ENCODE measurements around the gene RALGDS. TPM values are rescaled to one million over a fixed set of nuclear protein-coding genes. Genes with fewer than 3 reads are reported as not detected.
"Not testable (repeated sequence)": the region's sequence is repeated elsewhere in the genome, so short reads cannot be mapped to it uniquely, and the experiment has no call there.

RALGDS gene
- total RNA-seq, 2 donors from 2014 or later: 27.8 to 64.6 TPM

GRCh38 chr9:133061764-133062145 is 59.3 kb downstream of the RALGDS start, which contains the start of gene CEL:
Gene CEL (plus strand): TSS chr9:133061981. CDS start chr9:133062003, 22 bp downstream.
- H3K27me3 ChIP-seq; H3K36me3 ChIP-seq (replicated peaks in 1 of 2; ENCODE audit: insufficient read depth in 1 of 2, low read depth in 2 of 2); H3K9me3 ChIP-seq; intact Hi-C loops (cut with DNase I): not testable (repeated sequence)
- peaks cover 53% of the 10 kb centered on the region for H3K4me1 ChIP-seq
- TF ChIP-seq POLR2A (IDR thresholded peaks at IDR 0.05): peak; percentile 22 to 68 (median 27)
- peak within 1 kb of the TSS; percentile 93 to 98 (median 98) for H3K27ac ChIP-seq
- peak within 1 kb of the TSS; percentile 25 to 43 for H3K4me3 ChIP-seq
- WGBS, 2 donors: 38% methylated on average over 4 of the region's 9 CpGs; no CpG with 5 or more reads in 1 of the 2 donors
- peak; percentile 94 to 99 (median 95) for DNase-seq
- ATAC-seq: peak; percentile 76

- WGBS, 2 donors: 13 to 41% methylated on average over 12 to 14 of the region's 14 CpGs
- H3K36me3 ChIP-seq (replicated peaks in 1 of 2; ENCODE audit: insufficient read depth in 1 of 2, low read depth in 2 of 2): not testable (repeated sequence)
Measured at GRCh38 chr9:133061019-133061763, 59.8 kb downstream of the RALGDS start.

DNA sequence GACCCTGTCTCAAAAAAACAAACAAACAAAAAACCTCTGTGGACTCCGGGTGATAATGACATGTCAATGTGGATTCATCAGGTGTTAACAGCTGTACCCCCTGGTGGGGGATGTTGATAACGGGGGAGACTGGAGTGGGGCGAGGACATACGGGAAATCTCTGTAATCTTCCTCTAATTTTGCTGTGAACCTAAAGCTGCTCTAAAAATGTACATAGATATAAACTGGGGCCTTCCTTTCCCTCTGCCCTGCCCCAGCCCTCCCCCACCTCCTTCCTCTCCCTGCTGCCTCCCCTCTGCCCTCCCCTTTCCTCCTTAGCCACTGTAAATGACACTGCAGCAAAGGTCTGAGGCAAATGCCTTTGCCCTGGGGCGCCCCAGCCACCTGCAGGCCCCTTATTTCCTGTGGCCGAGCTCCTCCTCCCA is 60.6 kb downstream of the RALGDS start:
- Histone ChIP-seq H3K4me1 (peaks cover 65% of the 10 kb centered on the region), H3K4me3 (no peak overlapping the region), H3K27me3 (no peaks in the 10 kb centered on the region), H3K27ac (peak overlapping the region; percentile 58 to 98 (median 95)), H3K9me3 (no peaks in the 10 kb centered on the region), H3K36me3 (replicated peaks in 1 of 2; ENCODE audit: insufficient read depth in 1 of 2, low read depth in 2 of 2) (peaks cover 0 to 4% of the 10 kb centered on the region in 2 donors)
- 28 to 36% methylated on average over 5 to 6 of the region's 6 CpGs for WGBS, 2 donors
- ATAC-seq (no peak), DNase-seq (no peak)
- intact Hi-C loops (cut with DNase I): no loop called here
- TF ChIP-seq, protein P1, sequence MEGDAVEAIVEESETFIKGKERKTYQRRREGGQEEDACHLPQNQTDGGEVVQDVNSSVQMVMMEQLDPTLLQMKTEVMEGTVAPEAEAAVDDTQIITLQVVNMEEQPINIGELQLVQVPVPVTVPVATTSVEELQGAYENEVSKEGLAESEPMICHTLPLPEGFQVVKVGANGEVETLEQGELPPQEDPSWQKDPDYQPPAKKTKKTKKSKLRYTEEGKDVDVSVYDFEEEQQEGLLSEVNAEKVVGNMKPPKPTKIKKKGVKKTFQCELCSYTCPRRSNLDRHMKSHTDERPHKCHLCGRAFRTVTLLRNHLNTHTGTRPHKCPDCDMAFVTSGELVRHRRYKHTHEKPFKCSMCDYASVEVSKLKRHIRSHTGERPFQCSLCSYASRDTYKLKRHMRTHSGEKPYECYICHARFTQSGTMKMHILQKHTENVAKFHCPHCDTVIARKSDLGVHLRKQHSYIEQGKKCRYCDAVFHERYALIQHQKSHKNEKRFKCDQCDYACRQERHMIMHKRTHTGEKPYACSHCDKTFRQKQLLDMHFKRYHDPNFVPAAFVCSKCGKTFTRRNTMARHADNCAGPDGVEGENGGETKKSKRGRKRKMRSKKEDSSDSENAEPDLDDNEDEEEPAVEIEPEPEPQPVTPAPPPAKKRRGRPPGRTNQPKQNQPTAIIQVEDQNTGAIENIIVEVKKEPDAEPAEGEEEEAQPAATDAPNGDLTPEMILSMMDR (IDR thresholded peaks at IDR 0.05): no peak
- no peak for TF ChIP-seq POLR2A (IDR thresholded peaks at IDR 0.05)

More at GRCh38 chr9:133061019-133061763, 59.8 kb downstream of the RALGDS start:
- TF ChIP-seq POLR2A (IDR thresholded peaks at IDR 0.05): peak; percentile 6 to 54 (median 53)
- intact Hi-C loops (cut with DNase I); H3K9me3 ChIP-seq; H3K27me3 ChIP-seq; H3K4me3 ChIP-seq: not testable (repeated sequence)
- Histone ChIP-seq H3K27ac (peak overlapping the region; percentile 93 to 98 (median 98)), H3K4me1 (peaks cover 58% of the 10 kb centered on the region)
- ATAC-seq (peak; percentile 45), DNase-seq (peak; percentile 73 to 78 (median 76))

- intact Hi-C loops (cut with DNase I): no loop called here
- ATAC-seq: peak; percentile 25
- peaks cover 70% of the 10 kb centered on the region for H3K4me1 ChIP-seq
Measured at GRCh38 chr9:133059623-133060022, 61.4 kb downstream of the RALGDS start.

GRCh38 chr9:133058550-133059320 is 62.3 kb downstream of the RALGDS start:
- H3K4me3 ChIP-seq: no peak overlapping the region
- intact Hi-C loops (cut with DNase I): no loop called here
- no peaks in the 10 kb centered on the region for H3K9me3 ChIP-seq
- ATAC-seq (no peak), DNase-seq (peak in 2 of 4 donors; percentile 36 to 40)
- peaks cover 79% of the 10 kb centered on the region for H3K4me1 ChIP-seq
- H3K27me3 ChIP-seq: no peaks in the 10 kb centered on the region
- H3K36me3 ChIP-seq (replicated peaks in 1 of 2; ENCODE audit: insufficient read depth in 1 of 2, low read depth in 2 of 2): peaks cover 0 to 4% of the 10 kb centered on the region in 2 donors
- 38 to 43% methylated on average over 9 to 12 of the region's 12 CpGs for WGBS, 2 donors
- TF ChIP-seq, protein P1 (IDR thresholded peaks at IDR 0.05): no peak
- no peak for TF ChIP-seq POLR2A (IDR thresholded peaks at IDR 0.05)
- H3K27ac ChIP-seq: peak overlapping the region; percentile 67 to 98 (median 95)

More at GRCh38 chr9:133059623-133060022, 61.4 kb downstream of the RALGDS start:
- peak overlapping the region; percentile 37 to 98 (median 95) for H3K27ac ChIP-seq
- WGBS, 2 donors: 21 to 49% methylated on average over 7 of the region's 7 CpGs
- H3K27me3 ChIP-seq: no peaks in the 10 kb centered on the region
- H3K4me3 ChIP-seq: no peak overlapping the region
- H3K36me3 ChIP-seq (replicated peaks in 1 of 2; ENCODE audit: insufficient read depth in 1 of 2, low read depth in 2 of 2): peaks cover 0 to 4% of the 10 kb centered on the region in 2 donors
- TF ChIP-seq, protein P1 (IDR thresholded peaks at IDR 0.05): no peak
- no peak for TF ChIP-seq POLR2A (IDR thresholded peaks at IDR 0.05)
- DNase-seq: peak; percentile 77 to 87 (median 80)
- H3K9me3 ChIP-seq: no peaks in the 10 kb centered on the region
